Tongue (tissue), 2 donors: ENCODE results near the gene ATXN7. TPM values are rescaled to one million over a fixed set of nuclear protein-coding genes. Genes with fewer than 3 reads are reported as not detected.

ENCODE experiments used
- DNase-seq: peaks from one replicate; pipeline ENCODE4 v3.0.0-alpha.2; 2015
- total RNA-seq: library from RNA; depleted of rRNA; stranded (reverse); fragments of >200 nt; gene quantifications from one replicate; pipeline ENCODE4 v1.2.3, GENCODE V29; 2014

ATXN7 gene
- total RNA-seq, 1 donor from 2014 or later, result 18.3 TPM

DNA sequence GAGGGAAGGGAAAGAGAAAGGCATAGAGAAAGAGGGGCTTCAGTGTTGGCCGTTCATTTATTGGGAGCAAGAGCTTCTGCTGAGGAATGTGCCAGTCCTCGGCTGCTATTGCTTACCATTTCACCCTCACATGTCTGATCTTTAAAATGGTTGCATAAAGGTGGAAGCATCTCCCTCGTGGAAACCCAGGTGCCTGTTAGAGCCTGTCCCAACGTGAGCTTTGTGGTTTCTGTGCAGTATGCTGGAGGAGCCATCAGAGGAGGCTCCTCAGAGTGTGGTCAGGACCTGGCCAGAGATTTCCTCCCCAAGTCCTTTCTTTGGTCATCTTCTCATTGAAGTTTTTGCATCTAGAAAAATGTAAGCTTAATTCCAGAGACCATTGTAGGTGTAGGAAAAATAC, 125.3 kb downstream of the ATXN7 start:
- DNase-seq, result no peak

DNA sequence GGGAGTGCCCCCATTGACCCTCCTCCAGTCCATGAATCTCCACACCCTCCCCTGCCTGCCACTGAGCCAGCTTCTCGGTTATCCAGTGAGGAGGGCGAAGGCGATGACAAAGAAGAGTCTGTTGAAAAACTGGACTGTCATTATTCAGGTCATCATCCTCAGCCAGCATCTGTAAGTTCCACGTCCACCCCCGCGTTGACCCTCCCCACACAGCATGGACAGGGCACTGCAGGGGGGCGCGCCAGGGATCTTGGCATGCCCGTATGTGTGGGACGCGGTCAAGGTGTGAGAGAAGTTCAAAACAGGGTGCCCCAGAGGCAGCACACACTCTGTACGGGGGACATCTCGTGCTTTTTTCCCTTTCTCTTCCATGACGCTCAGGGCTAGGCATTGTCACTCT, 126.5 kb downstream of the ATXN7 start:
- no peak for DNase-seq

DNA sequence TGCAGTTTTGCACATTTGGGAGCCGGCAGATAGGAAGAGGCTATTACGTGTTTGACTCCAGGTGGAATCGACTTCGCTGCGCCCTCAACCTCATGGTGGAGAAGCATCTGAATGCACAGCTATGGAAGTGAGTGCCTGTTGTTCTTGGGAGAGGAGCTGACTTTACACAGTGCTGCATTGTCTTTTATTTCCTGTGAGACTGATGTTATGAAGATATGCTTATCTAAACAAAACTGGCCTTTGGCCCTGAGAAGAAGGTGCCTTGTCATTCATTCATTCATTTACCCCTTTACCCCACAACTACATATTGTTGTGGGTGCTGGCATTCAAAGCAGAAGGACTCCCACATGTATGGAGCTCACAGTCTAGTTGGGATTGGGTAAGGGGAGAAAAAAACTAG, 127.1 kb downstream of the ATXN7 start:
- no peak for DNase-seq

DNA sequence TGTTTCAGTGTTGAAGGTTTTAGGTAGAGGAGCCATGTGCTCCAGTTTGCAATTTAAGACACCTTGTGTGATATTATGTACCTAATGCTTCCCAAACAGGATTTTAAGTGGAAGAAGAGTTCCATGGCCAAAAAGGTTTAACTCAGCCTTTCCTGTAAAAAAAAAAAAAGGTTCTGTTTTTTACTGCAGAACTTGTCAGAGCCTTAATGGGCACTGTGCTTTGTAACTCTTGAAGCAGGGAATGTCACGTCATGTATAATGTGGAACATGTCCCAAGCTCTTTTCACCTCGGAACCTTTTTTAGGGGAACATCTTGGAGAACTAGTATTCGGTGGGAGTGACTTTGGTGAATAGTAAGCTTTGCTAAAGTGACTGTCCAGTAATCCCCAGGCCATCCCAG, 128.0 kb downstream of the ATXN7 start:
- no peak for DNase-seq

DNA sequence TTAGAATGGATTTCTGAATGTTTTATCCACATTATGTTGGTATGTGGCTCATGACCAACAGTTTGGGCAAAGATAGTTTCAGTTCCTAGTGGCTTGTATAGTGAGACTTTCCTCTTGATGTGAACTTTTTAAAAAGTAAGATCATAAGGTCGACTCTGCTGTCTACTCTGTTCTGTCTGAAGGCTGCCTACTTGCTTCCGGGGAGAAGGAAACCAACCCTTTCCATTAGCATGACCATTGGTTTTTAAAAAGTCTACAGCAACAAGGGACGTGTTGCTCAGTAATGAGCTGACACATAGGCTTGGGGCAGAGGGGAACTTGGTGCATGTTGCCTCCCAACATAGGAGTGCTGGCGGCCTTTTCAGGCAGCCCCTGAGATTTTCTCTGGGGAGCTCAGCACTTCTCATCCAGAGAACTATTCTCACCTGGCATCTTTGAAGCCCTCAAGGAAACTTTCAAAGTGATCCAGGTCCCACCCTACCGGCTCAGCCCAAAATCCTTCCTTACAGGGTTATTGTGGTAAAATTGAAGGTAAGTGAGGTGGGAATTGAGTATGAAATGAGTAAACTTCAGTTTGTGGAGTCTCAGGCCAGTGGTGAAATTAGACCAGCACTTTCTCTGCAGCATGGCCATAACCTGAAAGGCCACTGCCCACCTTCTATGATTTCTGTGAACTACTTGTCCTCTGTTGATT, 129.0 kb downstream of the ATXN7 start:
- DNase-seq, result no peak

DNA sequence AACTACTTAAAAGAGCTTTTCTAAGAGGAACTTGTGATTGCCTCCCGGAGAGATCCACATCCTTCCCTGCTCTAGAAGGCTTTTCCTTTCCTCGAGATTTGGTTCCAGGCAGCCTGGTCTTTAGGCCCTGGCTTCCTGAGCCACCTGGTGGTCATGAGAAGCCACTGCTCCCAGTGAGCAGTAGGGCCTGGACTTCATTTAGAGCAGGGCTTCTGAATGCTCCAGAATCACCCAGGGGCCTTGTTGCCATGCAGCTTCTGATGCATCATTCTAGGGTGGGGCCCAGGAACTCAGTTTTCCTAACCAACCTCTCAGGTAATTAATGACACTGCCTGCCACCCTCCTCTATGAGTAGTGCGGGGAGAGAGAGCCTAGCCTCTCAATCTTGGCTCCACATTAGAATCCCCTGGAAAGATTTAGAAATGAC, 130.0 kb downstream of the ATXN7 start:
- DNase-seq, result peak; percentile 87

DNA sequence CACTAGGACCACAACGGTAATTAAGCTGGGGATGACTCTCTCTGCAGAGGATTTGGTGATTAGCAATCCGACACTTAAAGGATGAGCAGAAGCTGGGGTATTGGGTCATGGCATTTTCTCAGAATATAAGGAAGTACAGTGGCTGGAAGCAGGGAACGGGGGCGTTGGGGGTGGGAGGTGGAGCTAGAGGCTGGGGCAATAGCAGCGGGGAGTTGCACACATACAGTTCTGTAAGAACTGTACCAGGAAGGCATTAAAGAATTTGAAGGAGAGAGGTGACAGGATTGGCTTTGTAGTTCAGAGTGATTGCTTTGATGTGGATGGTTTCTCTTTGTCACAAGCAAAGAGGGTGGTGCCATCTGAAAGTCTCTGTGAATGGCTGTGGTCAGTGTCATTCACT, 131.4 kb downstream of the ATXN7 start:
- DNase-seq, result no peak

DNA sequence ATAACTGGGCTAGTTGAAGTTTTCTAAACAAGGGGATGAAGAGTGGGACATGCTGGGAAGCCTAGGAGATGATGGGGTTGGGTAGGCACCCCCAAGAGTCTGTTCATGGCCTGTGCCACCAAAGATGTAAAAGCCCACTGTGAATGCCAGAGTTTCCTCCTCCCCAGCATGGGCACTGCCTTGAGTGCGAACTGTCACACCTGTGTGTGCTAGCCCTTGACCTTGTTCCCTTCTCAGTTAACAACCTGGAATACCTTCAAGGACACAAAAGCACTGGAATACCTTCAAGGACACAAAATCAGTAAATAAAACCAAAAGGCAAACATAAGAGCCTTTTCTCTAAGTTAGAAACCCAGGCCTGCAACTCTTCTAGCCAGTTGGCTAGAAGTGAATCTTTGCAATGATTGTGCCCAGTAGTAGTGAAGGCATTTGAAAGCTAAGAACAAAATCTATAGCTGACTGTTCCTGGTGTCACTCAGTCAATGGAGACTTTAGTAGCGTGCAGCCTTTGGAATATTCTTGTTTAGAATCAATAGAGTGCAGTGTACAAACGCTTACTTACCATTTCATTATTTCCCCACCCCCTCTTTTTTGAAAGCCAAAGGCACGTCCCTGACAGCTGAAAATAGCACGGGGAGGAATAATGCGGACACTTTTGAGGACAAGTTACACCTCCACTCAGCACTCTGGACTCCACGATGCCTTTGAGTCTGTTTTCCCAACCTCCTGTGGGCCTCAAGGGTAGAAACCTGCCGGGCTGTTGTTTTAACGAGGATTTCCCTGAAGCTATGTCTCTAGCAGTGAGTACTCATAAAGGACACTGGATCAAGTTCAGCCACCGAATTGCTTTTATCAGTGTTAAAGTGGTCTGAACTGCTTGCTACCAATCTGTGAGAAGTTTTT, 135.4 kb downstream of the ATXN7 start:
- no peak for DNase-seq

DNA sequence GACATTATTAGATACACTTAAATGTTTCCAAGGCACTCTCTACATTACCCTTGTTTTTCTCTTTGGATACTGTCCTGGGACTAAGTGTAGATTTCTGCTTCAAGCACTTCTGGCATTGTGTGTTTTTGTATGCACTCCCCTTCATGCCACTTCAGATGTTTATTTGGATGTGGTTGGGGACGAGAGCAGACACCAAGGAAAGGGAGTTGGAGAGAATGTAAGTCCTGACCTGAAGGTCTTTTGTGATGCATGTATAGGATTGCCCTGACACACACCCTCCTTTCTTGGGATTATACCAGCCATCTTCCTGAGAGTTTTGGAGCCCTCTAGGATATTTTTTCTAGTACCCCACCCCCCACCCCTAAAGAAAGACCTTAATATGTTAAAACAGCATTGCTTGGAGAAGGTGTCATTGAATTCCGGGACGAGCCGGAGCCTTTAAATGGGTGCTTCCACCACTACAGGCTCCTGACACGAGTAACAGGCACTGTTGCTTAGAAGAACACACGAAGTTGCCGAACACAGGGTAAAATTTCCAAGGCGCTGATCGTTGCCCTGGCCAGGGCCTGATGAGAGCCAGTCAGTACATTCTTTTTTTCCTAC, 136.9 kb downstream of the ATXN7 start:
- no peak for DNase-seq

DNA sequence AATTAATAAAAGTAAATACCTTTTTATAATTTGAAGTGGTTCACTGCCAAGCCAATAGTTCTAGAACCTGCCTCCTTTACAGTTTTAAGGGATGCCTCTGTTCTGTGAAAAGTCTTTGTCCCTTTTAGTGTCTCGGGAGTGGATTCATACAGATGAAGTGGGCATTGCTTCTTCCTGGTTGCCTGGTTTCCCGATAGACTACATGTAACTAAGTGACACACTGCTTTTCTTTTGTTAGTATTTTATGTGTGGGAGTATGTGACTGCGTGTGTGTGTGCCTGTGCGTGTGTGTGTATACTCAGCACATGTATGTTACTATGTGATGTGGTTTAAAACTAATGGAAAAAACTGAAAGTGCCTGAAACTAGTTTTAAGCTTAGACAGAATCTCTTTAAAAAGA, 138.6 kb downstream of the ATXN7 start:
- DNase-seq, result no peak

DNA sequence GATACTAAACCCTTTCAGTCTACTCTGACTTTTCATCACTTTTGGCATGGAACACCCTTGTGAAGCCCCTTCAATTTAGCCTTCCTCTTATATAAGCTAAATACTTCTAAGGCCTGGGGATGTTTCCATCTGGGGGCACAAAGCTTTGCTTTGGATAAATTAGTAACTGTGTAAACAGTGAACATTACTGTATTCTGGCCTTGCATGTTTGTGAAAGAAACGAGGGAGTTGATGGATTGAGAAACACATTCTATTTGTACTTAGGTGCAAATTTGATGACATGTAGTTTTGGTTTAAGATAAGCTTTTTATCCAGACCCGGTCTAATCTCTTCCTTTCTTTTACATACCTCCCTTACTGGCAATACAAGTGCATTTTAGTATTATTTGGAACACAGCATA, 139.9 kb downstream of the ATXN7 start:
- no peak for DNase-seq

DNA sequence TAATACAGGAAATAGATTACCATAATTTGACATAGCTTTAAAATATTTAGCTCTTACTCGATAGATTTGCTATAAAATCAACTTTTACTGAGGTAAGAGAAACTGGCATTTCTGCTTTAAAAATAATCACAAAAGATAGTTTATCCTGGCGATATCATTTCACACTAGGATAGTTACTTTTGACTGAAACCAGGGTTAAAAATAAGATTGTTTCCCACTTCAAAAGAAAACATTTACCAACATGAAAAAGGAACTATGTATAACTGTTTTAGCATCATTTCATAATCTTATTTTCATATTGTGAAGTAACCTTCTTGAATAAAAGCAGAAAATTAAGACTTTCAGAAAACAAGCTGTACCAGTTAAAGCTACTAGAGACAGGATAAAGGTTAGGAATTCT, 144.3 kb downstream of the ATXN7 start:
- no peak for DNase-seq

DNA sequence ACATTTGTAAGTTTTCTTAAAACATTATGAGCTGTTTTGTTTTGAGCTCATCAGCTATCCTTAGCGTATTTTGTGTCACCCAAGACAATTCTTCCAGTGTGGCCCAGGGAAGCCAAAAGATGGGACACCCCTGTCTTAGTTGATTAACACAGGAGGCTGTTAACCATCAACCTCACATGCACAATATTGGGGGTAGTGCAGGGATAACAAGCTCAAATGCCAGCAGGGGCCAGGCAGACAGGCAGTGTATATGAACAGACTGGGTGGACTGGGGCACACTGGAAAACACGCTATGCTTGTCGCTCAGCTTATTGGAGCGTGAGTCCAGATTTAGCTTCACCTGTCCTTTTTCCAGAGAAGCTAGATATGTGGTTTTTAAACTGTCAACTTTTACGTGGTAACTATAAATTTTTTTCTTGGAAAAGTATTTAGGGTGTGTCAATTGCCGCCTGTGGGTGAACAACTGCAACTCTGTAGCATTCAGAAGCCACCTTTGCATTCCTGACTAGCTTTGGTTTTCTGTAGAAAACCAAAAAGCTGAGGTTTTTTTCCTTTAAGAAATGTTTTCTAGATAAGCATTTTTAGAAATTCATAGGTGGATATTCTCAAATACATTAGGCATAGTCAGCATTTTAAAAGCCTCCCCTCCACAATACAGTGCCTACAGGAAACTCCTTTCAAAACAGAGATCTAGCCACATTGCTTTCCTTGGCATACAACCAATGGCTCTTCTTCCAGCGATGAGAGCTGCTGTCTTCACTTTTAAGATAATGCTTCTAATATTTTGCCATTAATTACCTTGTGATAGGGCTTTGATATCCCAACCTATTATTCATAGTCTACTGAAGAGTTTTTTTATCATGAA, 145.1 kb downstream of the ATXN7 start:
- no peak for DNase-seq

DNA sequence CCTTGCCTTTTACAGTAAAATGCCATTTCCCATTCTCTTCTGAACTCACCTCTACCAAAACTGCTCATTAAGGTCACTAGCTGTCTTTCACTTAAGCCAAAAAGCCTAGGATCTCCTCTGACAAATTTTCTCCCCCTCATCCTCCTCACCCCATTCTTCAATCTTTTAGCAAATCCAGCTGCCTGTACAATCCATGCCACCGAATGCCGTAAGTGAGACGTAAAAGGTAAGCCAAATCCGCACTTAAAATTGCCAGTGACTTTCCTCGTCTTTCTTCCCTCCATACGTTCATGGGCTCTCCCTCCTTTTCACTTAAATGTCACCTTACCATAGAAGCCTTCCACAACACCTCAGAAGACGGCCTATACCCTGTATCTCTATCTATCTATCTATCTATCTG, 145.9 kb downstream of the ATXN7 start:
- DNase-seq, result no peak

DNA sequence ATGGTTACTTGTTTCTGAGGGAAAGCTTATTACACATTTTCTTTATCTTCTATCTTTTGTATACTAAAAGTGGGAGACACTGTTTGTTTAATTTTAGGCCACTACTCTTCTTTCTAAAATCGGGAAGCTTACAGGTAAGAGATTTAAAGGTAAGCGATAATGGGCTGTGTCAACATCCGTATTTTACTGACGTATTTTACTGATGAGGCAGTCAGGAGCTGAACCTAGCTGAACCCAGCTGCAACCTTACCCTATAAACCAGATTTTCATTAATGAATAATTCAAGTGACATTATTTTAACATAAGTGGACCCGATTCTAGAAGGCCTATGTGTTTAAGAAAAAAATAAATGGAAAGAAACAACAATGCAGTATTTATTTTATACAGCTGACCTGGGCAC, 146.5 kb downstream of the ATXN7 start:
- no peak for DNase-seq

DNA sequence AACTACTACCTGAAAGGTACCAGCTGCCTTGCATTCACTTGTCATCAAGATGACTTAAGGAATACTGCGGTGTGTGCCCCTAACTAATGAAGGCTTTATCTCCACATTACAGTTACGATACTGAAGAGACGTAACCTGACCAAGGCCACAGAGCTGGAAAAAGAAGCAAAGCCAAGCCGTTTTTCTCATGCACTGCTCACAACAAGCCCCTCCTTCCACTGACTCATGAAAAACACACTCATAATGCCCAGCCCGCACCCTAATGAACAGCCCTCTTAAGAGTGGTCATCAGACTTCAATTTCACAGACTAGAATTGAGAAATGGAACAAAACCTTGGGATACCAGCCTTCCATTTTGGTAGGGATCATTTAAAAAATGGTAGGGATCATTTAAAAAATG, 148.0 kb downstream of the ATXN7 start:
- DNase-seq, result no peak

DNA sequence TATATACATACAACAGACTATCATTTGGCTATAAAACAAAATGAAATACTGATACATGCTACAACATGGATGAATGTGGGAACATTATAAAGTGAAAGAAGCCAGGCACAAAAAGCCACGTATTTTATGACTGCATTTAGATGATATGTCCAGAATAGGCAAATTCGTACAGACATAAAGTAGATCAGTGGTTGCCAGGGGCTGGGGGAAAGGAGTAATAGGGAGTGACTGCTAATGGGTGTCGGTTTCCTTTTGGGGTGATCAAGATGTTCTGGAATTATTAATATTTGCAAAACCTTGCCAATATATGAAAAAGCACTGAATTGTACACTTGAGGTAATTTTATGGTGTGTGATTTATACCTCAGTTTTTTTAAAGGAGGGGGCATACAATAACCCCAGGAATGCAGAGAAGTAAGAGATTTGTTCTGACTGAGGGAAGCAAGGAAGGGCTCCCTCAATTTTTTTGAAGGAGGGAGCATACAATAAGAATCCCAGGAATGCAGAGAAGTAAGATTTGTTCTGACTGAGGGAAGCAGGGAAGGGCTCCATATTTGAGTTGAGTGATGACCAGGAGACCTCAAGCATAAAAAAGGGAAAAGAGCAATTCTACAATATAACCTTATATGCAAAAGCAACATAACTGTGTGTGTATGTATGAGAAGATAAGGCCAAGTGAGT, 153.4 kb downstream of the ATXN7 start:
- DNase-seq, result no peak

DNA sequence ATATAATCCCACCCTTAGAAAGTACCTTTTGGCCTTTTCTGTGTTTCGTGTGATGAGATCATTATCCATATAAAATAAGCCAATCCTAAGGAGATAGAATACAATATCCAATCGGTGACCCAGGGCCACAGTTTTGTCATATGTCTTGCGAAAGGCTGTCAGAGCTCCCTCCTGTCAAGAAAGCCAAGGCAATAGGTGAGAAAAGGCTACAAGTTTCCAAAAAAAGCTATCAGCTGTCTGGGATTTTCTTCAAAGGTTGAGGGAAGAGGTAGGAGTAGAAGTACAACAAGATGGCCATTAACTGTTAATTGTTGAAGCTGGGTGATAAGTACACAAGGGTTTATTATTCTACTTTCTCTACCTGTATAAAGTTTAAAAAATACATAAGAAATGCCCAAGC, 155.6 kb downstream of the ATXN7 start:
- DNase-seq, result no peak

DNA sequence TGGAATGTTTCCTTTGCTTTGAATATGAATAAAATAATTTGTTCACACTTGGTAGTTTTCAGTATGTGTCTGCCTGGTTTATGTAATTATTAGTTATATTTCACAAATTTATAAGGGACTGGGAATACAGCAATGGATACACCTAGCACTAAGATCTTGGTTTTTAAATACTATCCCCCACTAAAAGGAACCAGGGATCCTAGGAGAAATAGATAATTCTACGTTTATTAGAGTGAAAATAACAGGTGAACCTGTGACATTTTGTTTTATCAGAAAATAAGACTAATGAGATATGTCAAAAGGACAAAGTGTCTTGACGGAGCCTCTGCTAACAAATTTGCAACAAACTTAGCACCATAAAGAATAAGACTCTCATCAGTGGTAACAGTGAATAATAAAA, 156.2 kb downstream of the ATXN7 start:
- no peak for DNase-seq

DNA sequence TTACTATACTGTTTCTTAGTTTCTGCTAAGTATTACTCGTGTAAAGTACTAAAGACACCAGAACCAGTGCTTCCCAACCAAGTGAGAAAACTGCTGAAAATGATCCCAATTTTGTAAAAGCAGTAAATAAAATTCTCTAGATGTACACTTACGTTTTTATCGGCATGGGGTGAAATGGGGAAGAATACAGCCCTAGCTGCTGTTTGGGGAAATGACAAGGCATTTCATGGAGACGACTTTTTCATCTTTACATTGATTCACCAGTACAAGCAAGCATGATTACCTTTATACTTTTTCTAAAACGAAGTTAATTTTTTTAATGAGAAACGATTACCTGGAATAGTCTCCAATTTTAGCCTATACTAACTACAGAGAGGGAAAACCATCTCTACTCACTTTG, 158.3 kb downstream of the ATXN7 start:
- DNase-seq, result no peak

DNA sequence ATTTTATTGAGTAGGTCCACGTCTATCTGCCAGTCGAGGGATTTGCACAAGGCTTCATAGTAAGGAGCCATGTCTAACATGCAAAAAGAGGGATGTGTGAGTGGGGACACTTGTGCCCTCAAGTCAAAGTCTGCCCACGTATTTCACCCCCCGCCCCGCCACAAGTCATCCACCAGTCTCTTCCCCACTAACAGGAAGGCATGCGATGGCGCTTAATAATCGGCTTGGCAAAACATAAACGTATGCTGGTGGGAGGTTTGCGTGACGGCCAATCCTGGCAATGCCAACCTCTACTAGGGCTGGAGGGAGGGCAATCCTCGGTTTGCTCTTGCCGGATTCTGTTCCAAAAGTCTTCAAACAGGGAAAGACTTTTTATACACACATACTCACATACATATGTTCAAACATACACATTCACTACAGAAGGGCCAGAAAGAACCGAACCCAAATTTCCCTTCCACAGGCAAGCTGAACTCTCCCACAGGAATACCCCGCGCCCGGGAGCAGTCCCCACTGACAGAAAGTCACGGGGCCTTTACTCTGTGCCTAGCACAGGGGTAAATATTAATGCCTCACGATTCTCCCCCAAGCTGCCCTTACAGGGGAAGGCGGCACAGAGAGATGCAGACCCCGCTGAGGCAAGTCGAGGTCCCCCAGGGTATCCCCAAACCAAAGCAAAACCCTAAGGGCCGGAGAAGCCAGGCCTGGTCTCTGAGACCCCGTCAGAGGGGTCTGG, 159.0 kb downstream of the ATXN7 start:
- no peak for DNase-seq
